Right cardiac atrium (tissue), 5 donors: ENCODE results near the gene UST. TPM values are rescaled to one million over a fixed set of nuclear protein-coding genes. Genes with fewer than 3 reads are reported as not detected.

ENCODE experiments used
- ATAC-seq, 2 donors: fragments of 200-7000 bp; cut with Tn5 transposase; one replicate each; pipeline versions ENCODE4 v1.8.0 to v1.9.1; 2020; ENCODE audit warnings: moderate library complexity in 2 of 2, mild to moderate bottlenecking in 1 of 2
- DNase-seq, 3 donors: peaks; one replicate each; pipeline ENCODE4 v3.0.0-alpha.2; 2020
- H3K27ac ChIP-seq: one replicate; pipeline ENCODE4 v1.5.1; 2013; ENCODE audit warnings: mild to moderate bottlenecking, low read length, control low read depth, moderate library complexity
- H3K27me3 ChIP-seq: one replicate; pipeline ENCODE4 v1.6.1; 2013; ENCODE audit not compliant: control insufficient read depth, insufficient read depth
- H3K4me1 ChIP-seq: one replicate; pipeline ENCODE4 v1.6.1; 2013; ENCODE audit warnings: low read length; ENCODE audit not compliant: control insufficient read depth, insufficient read depth
- H3K4me3 ChIP-seq: one replicate; pipeline ENCODE4 v1.5.1; 2013; ENCODE audit warnings: low read length, control low read depth
- H3K9me3 ChIP-seq: one replicate; pipeline ENCODE4 v1.6.1; 2013; ENCODE audit warnings: low read length; ENCODE audit not compliant: control insufficient read depth
- WGBS: extraction: QIAGEN DNeasy Blood & Tissue Kit; methylation state at CpG from one replicate; pipeline ENCODE4 v1.1.7; 2013; 5-methylcytosine and 5-hydroxymethylcytosine counted together
- intact Hi-C, 4 donors: fragments of 100-400 bp; cut with DNase I; formaldehyde crosslinking; loops; one replicate each; pipeline versions ENCODE4 v1.11.0 to v1.14.0; 2022 to 2023
- polyA plus RNA-seq: library from polyadenylated mRNA; stranded (reverse); fragments of 200-250 nt; gene quantifications from one replicate; pipeline ENCODE4 v1.2.3, GENCODE V29; 2013
- total RNA-seq, 4 donors: library from RNA; stranded (reverse); fragmentation: NEBNext Ultra II Directional; extraction: Animal tissue kit (Norgen Biotek cat#: 25700); gene quantifications; one replicate each; pipeline ENCODE4 v1.2.1, GENCODE V29; 2021
- donor health status: healthy with polysubstance abuse.
- donor health status: DM: no; HTN: yes; CAD: no.
- donor health status: DM: no; HTN: no; CAD: no.
- donor health status: DM: no; HTN: yes; CAD: no; lungs with severe emphysema.
- donor health status: DM: yes; HTN: yes; CAD: no.

The UST gene
- total and polyA plus RNA-seq, 5 donors = 4.4 to 5.9 (median 5.1) TPM

- DNase-seq (no peak), ATAC-seq (no peak)
- intact Hi-C loops = no loop called here
- Histone ChIP-seq H3K27ac (no peak overlapping the region), H3K9me3 (no peaks in the 10 kb centered on the region), H3K4me1 (peaks cover 3% of the 10 kb centered on the region), H3K27me3 (no peaks in the 10 kb centered on the region), H3K4me3 (no peak overlapping the region)
- WGBS = 89% methylated on average over 6 of the region's 6 CpGs
These were observed 299.5 kb downstream of the UST start for GRCh38 chr6:149046164-149046821.

GRCh38 chr6:149046822-149047246 is 300.0 kb downstream of the UST start:
- intact Hi-C loops = no loop called here
- DNase-seq (no peak), ATAC-seq (no peak)
- 52% methylated on average over 3 of the region's 3 CpGs for WGBS
- Histone ChIP-seq H3K4me1 (peaks cover 3% of the 10 kb centered on the region), H3K4me3 (no peak overlapping the region), H3K27me3 (no peaks in the 10 kb centered on the region), H3K9me3 (no peaks in the 10 kb centered on the region), H3K27ac (no peak overlapping the region)

DNA sequence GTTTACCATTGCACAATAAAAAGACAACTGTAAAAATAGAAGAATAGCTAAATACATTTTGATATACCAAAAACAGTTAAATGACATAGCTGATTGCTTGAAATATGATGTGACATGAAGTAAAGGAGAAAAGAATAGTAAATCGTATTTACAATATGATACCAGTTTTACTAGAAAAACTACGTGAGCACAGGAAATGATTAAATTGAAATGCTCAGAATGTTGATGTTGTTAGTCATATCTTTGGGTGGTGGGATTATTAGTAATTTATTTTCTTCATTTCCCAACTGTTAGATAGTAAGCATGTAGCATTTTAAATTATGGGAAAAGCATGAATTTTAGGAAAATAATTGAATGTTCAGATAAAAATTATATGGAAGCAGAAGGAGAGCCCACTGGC is 302.4 kb downstream of the UST start:
- WGBS = 76% methylated on average over 2 of the region's 2 CpGs
- no peaks in the 10 kb centered on the region for H3K9me3 ChIP-seq
- intact Hi-C loops = no loop called here
- H3K4me3 ChIP-seq = no peak overlapping the region
- H3K27ac ChIP-seq = no peak overlapping the region
- peaks cover 3% of the 10 kb centered on the region for H3K4me1 ChIP-seq
- no peaks in the 10 kb centered on the region for H3K27me3 ChIP-seq
- ATAC-seq (no peak), DNase-seq (no peak)

- Histone ChIP-seq H3K27ac (no peak overlapping the region), H3K27me3 (no peaks in the 10 kb centered on the region), H3K4me1 (peaks cover 3% of the 10 kb centered on the region), H3K9me3 (no peaks in the 10 kb centered on the region), H3K4me3 (no peak overlapping the region)
- 73% methylated on average over 1 of the region's 1 CpG for WGBS
- no peak for ATAC-seq
- intact Hi-C loops = no loop called here
- no peak for DNase-seq
These were observed 303.3 kb downstream of the UST start for GRCh38 chr6:149050160-149050559.

DNA sequence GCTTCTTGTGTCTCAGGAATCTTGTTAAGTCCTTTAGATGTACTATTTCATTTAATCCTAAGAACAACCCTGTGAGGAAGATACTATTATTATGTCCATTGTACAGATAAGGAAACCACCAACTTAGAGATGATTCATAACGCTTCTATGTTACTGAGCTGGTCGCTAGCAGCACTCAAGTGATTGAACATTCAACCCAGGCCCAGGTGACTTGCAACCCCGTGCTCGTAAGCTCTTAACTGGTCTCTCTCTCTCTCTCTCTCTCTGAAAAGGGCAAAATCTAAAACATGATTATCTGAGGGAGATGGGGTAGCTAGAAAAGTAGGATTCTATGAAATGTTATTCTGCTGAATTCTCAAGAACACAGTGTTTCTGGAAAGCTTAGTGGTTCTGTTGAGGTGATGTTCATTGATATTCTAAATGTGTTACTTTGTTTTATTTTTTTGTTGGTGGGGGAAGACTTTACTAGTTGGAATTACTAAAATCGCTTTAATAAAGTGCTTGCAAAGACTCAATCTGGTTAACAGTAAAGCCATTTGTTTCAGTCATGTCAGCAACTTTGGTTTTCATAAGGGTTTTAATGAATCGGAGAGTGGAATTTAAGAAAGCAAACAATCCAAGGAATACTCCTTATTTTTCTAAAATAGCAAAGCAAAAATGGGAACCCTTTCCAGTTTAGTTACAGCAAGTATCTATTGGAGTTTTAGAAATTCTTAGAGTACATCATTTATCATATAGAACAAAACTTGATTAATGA is 305.7 kb downstream of the UST start:
- H3K9me3 ChIP-seq = no peaks in the 10 kb centered on the region
- H3K4me3 ChIP-seq = no peak overlapping the region
- WGBS = 85% methylated on average over 6 of the region's 6 CpGs
- no peaks in the 10 kb centered on the region for H3K27me3 ChIP-seq
- no peak overlapping the region for H3K27ac ChIP-seq
- H3K4me1 ChIP-seq = no peaks in the 10 kb centered on the region
- intact Hi-C loops = no loop called here
- no peak for DNase-seq
- no peak for ATAC-seq

DNA sequence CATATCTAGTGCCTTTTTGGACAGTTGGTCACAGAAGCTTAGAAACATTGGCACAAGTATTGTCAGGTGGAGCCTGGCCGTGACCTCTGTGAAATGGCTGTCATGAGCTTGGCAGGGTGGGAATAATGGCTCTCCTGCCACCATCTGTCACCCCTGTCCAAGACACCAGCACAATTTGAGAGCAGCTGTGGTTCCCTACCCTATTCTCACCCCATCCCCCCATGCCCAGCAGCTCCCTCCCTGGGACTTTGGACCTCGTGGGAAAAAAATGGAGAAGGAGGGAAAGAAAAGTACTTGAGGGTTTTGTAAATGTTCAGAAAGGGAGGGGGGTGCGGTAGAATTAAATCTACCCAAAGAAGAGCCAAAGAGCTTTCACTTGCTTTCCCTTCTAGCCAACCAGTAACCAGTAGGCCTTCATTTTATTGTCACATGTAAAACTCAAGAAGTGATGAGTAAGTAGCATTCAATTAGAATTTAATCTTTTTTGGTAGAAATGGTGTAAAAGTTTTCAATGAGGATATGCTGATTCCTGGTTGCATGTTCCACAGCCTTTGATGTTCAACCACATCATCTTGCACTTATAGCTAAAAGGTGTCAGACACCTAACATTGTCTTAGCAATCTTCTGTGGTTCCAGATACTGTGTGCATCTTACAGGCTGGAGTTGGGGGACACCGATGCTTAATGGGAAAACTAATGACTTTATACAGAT is 307.2 kb downstream of the UST start:
- 90% methylated on average over 4 of the region's 4 CpGs for WGBS
- H3K27me3 ChIP-seq = no peaks in the 10 kb centered on the region
- intact Hi-C loops = no loop called here
- H3K4me3 ChIP-seq = no peak overlapping the region
- H3K9me3 ChIP-seq = no peaks in the 10 kb centered on the region
- H3K4me1 ChIP-seq = no peaks in the 10 kb centered on the region
- ATAC-seq (no peak), DNase-seq (no peak)
- no peak overlapping the region for H3K27ac ChIP-seq

DNA sequence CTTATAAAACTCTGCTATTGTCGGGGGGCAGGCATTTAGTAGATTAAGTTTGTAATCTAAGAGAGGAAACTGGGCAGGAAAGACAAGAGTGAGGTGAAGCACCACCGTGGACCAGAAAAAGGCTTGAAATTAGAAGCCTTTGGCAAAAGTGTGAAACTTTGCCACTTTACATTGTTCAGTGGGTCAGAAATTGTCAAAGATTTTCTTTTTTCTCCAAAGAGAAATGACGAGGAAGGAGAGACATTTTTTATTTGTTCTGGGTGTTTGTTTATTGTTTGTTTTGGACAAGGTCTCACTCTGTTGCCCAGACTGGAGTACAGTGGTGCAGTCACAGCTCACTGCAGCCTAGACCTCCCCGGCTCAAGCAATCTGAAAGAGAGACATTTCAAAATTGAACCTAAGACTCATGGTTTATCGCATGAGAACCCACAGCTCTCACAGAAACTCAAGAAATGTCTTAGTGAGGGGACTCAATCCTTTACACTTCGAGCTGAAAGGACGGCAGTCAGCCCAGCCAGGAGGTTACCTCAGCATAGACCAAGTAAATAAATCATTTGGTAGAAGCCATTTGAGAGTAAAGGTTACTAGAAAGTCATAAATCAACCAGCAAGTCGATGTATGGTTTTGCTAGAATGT is 307.8 kb downstream of the UST start:
- 75% methylated on average over 8 of the region's 8 CpGs for WGBS
- H3K27ac ChIP-seq = no peak overlapping the region
- H3K27me3 ChIP-seq = no peaks in the 10 kb centered on the region
- intact Hi-C loops = no loop called here
- ATAC-seq = no peak
- no peak overlapping the region for H3K4me3 ChIP-seq
- H3K4me1 ChIP-seq = no peaks in the 10 kb centered on the region
- no peaks in the 10 kb centered on the region for H3K9me3 ChIP-seq
- DNase-seq = no peak

GRCh38 chr6:149055195-149055899 is 308.5 kb downstream of the UST start:
- ATAC-seq (no peak), DNase-seq (no peak)
- WGBS = 87% methylated on average over 5 of the region's 5 CpGs
- no peak overlapping the region for H3K27ac ChIP-seq
- H3K27me3 ChIP-seq = no peaks in the 10 kb centered on the region
- no peak overlapping the region for H3K4me3 ChIP-seq
- intact Hi-C loops = no loop called here
- no peaks in the 10 kb centered on the region for H3K4me1 ChIP-seq
- no peaks in the 10 kb centered on the region for H3K9me3 ChIP-seq

DNA sequence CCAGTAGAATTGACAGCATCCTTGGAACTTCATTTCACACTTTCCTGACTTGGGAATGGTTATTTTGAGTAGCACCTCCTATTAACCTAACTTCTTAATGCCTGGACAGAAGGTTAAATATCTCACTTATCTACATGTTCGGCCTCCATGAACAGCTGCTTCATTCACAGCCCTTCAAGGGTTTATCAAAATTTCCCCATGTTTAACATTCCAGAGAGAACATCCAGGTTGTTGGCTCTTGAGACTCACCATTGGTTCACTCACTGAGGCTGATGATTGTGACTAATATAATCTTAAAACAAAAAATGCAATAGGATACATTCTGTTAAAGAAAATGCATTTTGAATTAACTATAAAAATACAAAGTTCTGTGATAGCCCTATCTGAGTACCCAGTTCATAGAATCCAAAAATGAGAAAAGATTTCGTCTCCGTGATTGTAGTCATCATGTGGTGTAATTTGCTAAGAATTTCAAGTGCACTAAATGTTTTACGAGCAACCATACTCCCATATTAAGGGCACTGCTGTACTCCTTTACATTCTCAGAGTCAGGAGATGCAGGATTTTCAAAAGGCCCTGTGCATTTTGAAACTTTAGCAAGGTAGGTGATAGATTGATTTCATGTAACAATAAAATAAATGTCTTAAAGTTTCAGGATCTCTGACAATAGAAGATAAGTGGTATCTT is 310.1 kb downstream of the UST start:
- ATAC-seq = no peak
- H3K27me3 ChIP-seq = no peaks in the 10 kb centered on the region
- H3K27ac ChIP-seq = no peak overlapping the region
- peaks cover 4% of the 10 kb centered on the region for H3K4me1 ChIP-seq
- no peak for DNase-seq
- no peaks in the 10 kb centered on the region for H3K9me3 ChIP-seq
- 73% methylated on average over 4 of the region's 4 CpGs for WGBS
- no peak overlapping the region for H3K4me3 ChIP-seq
- intact Hi-C loops = no loop called here

GRCh38 chr6:149057464-149057840 is 310.6 kb downstream of the UST start:
- Histone ChIP-seq H3K4me3 (no peak overlapping the region), H3K27ac (no peak overlapping the region), H3K27me3 (no peaks in the 10 kb centered on the region), H3K4me1 (peaks cover 4% of the 10 kb centered on the region), H3K9me3 (no peaks in the 10 kb centered on the region)
- no peak for DNase-seq
- intact Hi-C loops = no loop called here
- no peak for ATAC-seq
- 86% methylated on average over 1 of the region's 1 CpG for WGBS
